Activated CD4-positive, alpha-beta T cell treated with anti-CD3 and anti-CD28 coated beads, Interleukin-2, amount 10 ng/mL, durations not matched to agents 7 days and 5 days (primary cell): ENCODE results near the gene MGMT. TPM values are rescaled to one million over a fixed set of nuclear protein-coding genes. Genes with fewer than 3 reads are reported as not detected.

Experiments
- CTCF ChIA-PET: fragments of 350-600 bp; sonication (Branson Sonifier 250); formaldehyde crosslinking; loops from one replicate; lab custom pipeline; 2021; ENCODE audit warnings: antibody characterized with exemption; lab: Charles Lee
- POLR2A ChIA-PET: fragments of 350-600 bp; sonication (Branson Sonifier 250); formaldehyde crosslinking; loops from one replicate; lab custom pipeline; 2021; ENCODE audit warnings: antibody characterized with exemption; lab: Charles Lee
- DNase-seq: peaks from one replicate; pipeline ENCODE4 v3.0.0-alpha.2; 2020
- H3K27ac Mint-ChIP-seq: one replicate; pipeline ENCODE4 v1.8.0; 2021; ENCODE audit warnings: mild to moderate bottlenecking, moderate library complexity, mixed read lengths
- H3K27me3 Mint-ChIP-seq: one replicate; pipeline ENCODE4 v1.8.0; 2021; ENCODE audit warnings: mixed read lengths
- H3K36me3 Mint-ChIP-seq: one replicate; pipeline ENCODE4 v1.8.0; 2021; ENCODE audit warnings: low read depth, mixed read lengths
- H3K4me1 Mint-ChIP-seq: one replicate; pipeline ENCODE4 v1.8.0; 2021; ENCODE audit warnings: mixed read lengths
- H3K4me3 Mint-ChIP-seq: one replicate; pipeline ENCODE4 v1.8.0; 2021; ENCODE audit warnings: mild to moderate bottlenecking, moderate library complexity, mixed read lengths
- H3K9me3 Mint-ChIP-seq: one replicate; pipeline ENCODE4 v1.8.0; 2021; ENCODE audit warnings: mixed read lengths
- total RNA-seq, 2 experiments: library from RNA; stranded (reverse); gene quantifications; one replicate each; pipeline ENCODE4 v1.2.3, GENCODE V29; 2021

Gene MGMT
- total RNA-seq, 2 experiments from 2014 or later = 17.6 to 19.3 TPM

- no peaks in the 10 kb centered on the region for H3K27me3 Mint-ChIP-seq
- CTCF ChIA-PET = no interaction called here
- no peak for DNase-seq
- H3K27ac Mint-ChIP-seq = no peak overlapping the region
- H3K4me3 Mint-ChIP-seq = no peak overlapping the region
- H3K9me3 Mint-ChIP-seq = no peaks in the 10 kb centered on the region
- peaks cover 1% of the 10 kb centered on the region for H3K36me3 Mint-ChIP-seq
- POLR2A ChIA-PET = no interaction called here
- no peaks in the 10 kb centered on the region for H3K4me1 Mint-ChIP-seq
Observed at GRCh38 chr10:129678186-129678585, 211.1 kb downstream of the MGMT start.

- ChIA-PET CTCF (no interaction called here), POLR2A (no interaction called here)
- Mint-ChIP-seq H3K4me3 (no peak overlapping the region), H3K9me3 (no peaks in the 10 kb centered on the region), H3K36me3 (peaks cover 1% of the 10 kb centered on the region), H3K4me1 (no peaks in the 10 kb centered on the region), H3K27ac (no peak overlapping the region), H3K27me3 (no peaks in the 10 kb centered on the region)
- no peak for DNase-seq
Observed at GRCh38 chr10:129679207-129679606, 212.2 kb downstream of the MGMT start.

GRCh38 chr10:129680661-129681344 is 213.8 kb downstream of the MGMT start:
- ChIA-PET CTCF (no interaction called here), POLR2A (no interaction called here)
- no peaks in the 10 kb centered on the region for H3K4me1 Mint-ChIP-seq
- DNase-seq = no peak
- no peaks in the 10 kb centered on the region for H3K27me3 Mint-ChIP-seq
- H3K4me3 Mint-ChIP-seq = no peak overlapping the region
- no peak overlapping the region for H3K27ac Mint-ChIP-seq
- no peaks in the 10 kb centered on the region for H3K36me3 Mint-ChIP-seq
- no peaks in the 10 kb centered on the region for H3K9me3 Mint-ChIP-seq

GRCh38 chr10:129681856-129682255 is 214.8 kb downstream of the MGMT start:
- ChIA-PET CTCF (no interaction called here), POLR2A (no interaction called here)

DNA sequence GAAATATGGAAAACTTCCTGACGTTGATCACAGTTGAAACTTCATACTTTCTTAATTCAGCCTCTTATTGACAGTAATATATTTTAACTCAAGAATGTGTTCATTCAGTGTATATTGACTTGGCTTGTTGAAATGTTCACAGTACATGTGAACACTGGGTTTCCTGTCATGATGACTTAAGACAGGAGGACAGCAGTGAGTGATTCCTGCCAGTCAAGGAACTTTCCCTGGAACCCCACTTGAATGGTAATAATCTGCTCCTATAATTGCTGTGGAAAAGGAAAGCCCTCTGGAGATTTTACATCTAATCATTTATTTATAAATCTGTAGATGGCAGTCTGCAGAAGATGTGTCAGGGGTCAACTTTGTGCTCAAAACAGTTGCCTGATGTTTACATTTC is 216.5 kb downstream of the MGMT start:
- Mint-ChIP-seq H3K27ac (no peak overlapping the region), H3K4me3 (no peak overlapping the region), H3K36me3 (no peaks in the 10 kb centered on the region)

More at GRCh38 chr10:129681856-129682255, 214.8 kb downstream of the MGMT start:
- no peaks in the 10 kb centered on the region for H3K27me3 Mint-ChIP-seq
- no peak overlapping the region for H3K27ac Mint-ChIP-seq
- no peaks in the 10 kb centered on the region for H3K4me1 Mint-ChIP-seq
- no peaks in the 10 kb centered on the region for H3K9me3 Mint-ChIP-seq
- no peak for DNase-seq
- H3K4me3 Mint-ChIP-seq = no peak overlapping the region
- no peaks in the 10 kb centered on the region for H3K36me3 Mint-ChIP-seq

GRCh38 chr10:129683920-129684319 is 216.9 kb downstream of the MGMT start:
- no peak overlapping the region for H3K4me3 Mint-ChIP-seq
- ChIA-PET CTCF (no interaction called here), POLR2A (no interaction called here)
- no peaks in the 10 kb centered on the region for H3K27me3 Mint-ChIP-seq
- H3K27ac Mint-ChIP-seq = no peak overlapping the region
- H3K4me1 Mint-ChIP-seq = no peaks in the 10 kb centered on the region
- H3K9me3 Mint-ChIP-seq = no peaks in the 10 kb centered on the region
- DNase-seq = no peak
- H3K36me3 Mint-ChIP-seq = no peaks in the 10 kb centered on the region

More for the DNA sequence above, 216.5 kb downstream of the MGMT start:
- no peaks in the 10 kb centered on the region for H3K4me1 Mint-ChIP-seq
- DNase-seq = no peak
- H3K27me3 Mint-ChIP-seq = no peaks in the 10 kb centered on the region
- ChIA-PET CTCF (no interaction called here), POLR2A (no interaction called here)
- no peaks in the 10 kb centered on the region for H3K9me3 Mint-ChIP-seq

GRCh38 chr10:129685271-129685670 is 218.2 kb downstream of the MGMT start:
- no peak overlapping the region for H3K4me3 Mint-ChIP-seq
- ChIA-PET POLR2A (no interaction called here), CTCF (no interaction called here)
- no peaks in the 10 kb centered on the region for H3K9me3 Mint-ChIP-seq
- DNase-seq = no peak
- no peak overlapping the region for H3K27ac Mint-ChIP-seq
- no peaks in the 10 kb centered on the region for H3K27me3 Mint-ChIP-seq
- H3K36me3 Mint-ChIP-seq = no peaks in the 10 kb centered on the region
- H3K4me1 Mint-ChIP-seq = no peaks in the 10 kb centered on the region

GRCh38 chr10:129689671-129690071 is 222.6 kb downstream of the MGMT start:
- POLR2A ChIA-PET = no interaction called here
- Mint-ChIP-seq H3K4me3 (no peak overlapping the region), H3K4me1 (no peaks in the 10 kb centered on the region), H3K36me3 (no peaks in the 10 kb centered on the region), H3K27me3 (no peaks in the 10 kb centered on the region), H3K27ac (no peak overlapping the region), H3K9me3 (no peaks in the 10 kb centered on the region)
- DNase-seq = no peak
- CTCF ChIA-PET = no interaction called here

DNA sequence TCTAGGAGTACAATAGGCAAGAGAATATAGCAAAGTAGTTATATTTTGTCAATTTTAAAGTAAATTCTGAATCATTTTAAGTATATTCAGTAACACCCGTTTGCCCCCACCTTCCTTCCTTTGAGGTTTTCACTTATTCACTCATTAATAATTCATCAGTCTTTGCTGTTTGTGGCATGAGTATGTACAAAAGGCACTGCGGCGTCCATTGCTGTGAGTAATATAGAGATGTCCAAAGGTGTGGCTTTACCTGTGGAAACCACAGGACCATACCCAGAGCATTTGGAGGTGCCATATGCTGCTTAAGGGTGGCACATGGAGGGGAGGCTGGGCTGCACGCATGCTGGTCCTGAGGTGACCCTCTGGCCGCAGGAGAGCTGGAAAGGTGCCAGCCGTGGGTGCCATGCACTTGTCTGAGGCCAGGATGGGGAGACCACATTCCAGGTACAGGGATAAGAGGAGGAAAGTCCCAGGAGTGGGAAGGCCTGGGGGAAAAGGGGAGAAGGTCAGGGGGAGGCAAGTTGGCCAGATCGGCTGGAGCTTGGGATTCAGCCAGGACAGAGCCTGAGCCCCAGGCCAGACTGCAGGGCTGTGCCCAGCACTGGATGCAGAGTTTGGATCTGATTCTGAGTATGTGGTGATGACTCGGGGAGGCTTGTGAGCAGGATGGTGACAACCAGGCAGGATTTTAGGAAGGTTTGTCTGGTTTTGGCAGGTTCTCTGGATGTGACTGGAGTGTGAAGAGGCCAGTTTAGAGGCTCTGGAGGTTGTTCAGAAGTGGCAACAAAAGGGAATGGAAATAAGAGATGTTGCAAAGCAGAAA is 223.4 kb downstream of the MGMT start:
- POLR2A ChIA-PET = no interaction called here
- H3K36me3 Mint-ChIP-seq = no peaks in the 10 kb centered on the region
- no peak for DNase-seq
- no peak overlapping the region for H3K27ac Mint-ChIP-seq
- no peaks in the 10 kb centered on the region for H3K9me3 Mint-ChIP-seq
- H3K27me3 Mint-ChIP-seq = no peaks in the 10 kb centered on the region
- H3K4me3 Mint-ChIP-seq = no peak overlapping the region
- CTCF ChIA-PET = no interaction called here
- H3K4me1 Mint-ChIP-seq = no peaks in the 10 kb centered on the region

GRCh38 chr10:129692695-129693094 is 225.7 kb downstream of the MGMT start:
- Mint-ChIP-seq H3K36me3 (no peaks in the 10 kb centered on the region), H3K9me3 (no peaks in the 10 kb centered on the region), H3K27ac (no peak overlapping the region), H3K4me3 (no peak overlapping the region), H3K4me1 (no peaks in the 10 kb centered on the region), H3K27me3 (no peaks in the 10 kb centered on the region)
- DNase-seq = no peak
- POLR2A ChIA-PET = no interaction called here
- CTCF ChIA-PET = no interaction called here

- ChIA-PET POLR2A (no interaction called here), CTCF (no interaction called here)
- H3K36me3 Mint-ChIP-seq = no peaks in the 10 kb centered on the region
- H3K4me3 Mint-ChIP-seq = no peak overlapping the region
- no peaks in the 10 kb centered on the region for H3K9me3 Mint-ChIP-seq
- H3K27ac Mint-ChIP-seq = no peak overlapping the region
- DNase-seq = no peak
- H3K4me1 Mint-ChIP-seq = no peaks in the 10 kb centered on the region
- no peaks in the 10 kb centered on the region for H3K27me3 Mint-ChIP-seq
Observed at GRCh38 chr10:129693382-129693781, 226.3 kb downstream of the MGMT start.

- no peaks in the 10 kb centered on the region for H3K4me1 Mint-ChIP-seq
- POLR2A ChIA-PET = no interaction called here
- H3K27me3 Mint-ChIP-seq = no peaks in the 10 kb centered on the region
- no peaks in the 10 kb centered on the region for H3K9me3 Mint-ChIP-seq
- no peak overlapping the region for H3K4me3 Mint-ChIP-seq
- no peak for DNase-seq
- CTCF ChIA-PET = interaction anchor here (0.5 to 0.6 kb wide), 2 partner anchors 21 to 63 kb away, joined by 3 read pairs; no protein-coding TSS in a partner anchor
- no peak overlapping the region for H3K27ac Mint-ChIP-seq
- no peaks in the 10 kb centered on the region for H3K36me3 Mint-ChIP-seq
Observed at GRCh38 chr10:129694184-129694583, 227.1 kb downstream of the MGMT start.

- H3K4me1 Mint-ChIP-seq = no peaks in the 10 kb centered on the region
- CTCF ChIA-PET = interaction anchor here (0.5 to 0.6 kb wide), 2 partner anchors 22 to 62 kb away, joined by 3 read pairs; no protein-coding TSS in a partner anchor
- H3K27me3 Mint-ChIP-seq = no peaks in the 10 kb centered on the region
- DNase-seq = no peak
- no peaks in the 10 kb centered on the region for H3K9me3 Mint-ChIP-seq
- no peaks in the 10 kb centered on the region for H3K36me3 Mint-ChIP-seq
- no peak overlapping the region for H3K4me3 Mint-ChIP-seq
- POLR2A ChIA-PET = no interaction called here
- H3K27ac Mint-ChIP-seq = no peak overlapping the region
Observed at GRCh38 chr10:129694691-129695243, 227.7 kb downstream of the MGMT start.
